ENCODE results near the gene TAS2R40.

Gene TAS2R40

GRCh38 chr7:143256325-143256724, 34.5 kb downstream of the TAS2R40 start:
- H3K4me3 ChIP-seq (replicated peaks; ENCODE audit: low read depth, low read length): no peak overlapping the region
- TF ChIP-seq, protein P1, sequence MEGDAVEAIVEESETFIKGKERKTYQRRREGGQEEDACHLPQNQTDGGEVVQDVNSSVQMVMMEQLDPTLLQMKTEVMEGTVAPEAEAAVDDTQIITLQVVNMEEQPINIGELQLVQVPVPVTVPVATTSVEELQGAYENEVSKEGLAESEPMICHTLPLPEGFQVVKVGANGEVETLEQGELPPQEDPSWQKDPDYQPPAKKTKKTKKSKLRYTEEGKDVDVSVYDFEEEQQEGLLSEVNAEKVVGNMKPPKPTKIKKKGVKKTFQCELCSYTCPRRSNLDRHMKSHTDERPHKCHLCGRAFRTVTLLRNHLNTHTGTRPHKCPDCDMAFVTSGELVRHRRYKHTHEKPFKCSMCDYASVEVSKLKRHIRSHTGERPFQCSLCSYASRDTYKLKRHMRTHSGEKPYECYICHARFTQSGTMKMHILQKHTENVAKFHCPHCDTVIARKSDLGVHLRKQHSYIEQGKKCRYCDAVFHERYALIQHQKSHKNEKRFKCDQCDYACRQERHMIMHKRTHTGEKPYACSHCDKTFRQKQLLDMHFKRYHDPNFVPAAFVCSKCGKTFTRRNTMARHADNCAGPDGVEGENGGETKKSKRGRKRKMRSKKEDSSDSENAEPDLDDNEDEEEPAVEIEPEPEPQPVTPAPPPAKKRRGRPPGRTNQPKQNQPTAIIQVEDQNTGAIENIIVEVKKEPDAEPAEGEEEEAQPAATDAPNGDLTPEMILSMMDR (IDR thresholded peaks at IDR 0.05; ENCODE audit: low read depth, low read length, missing control alignments): no peak
- DNase-seq (ENCODE audit: extremely low read depth, low read depth): no peak

- TF ChIP-seq, protein P1 (IDR thresholded peaks at IDR 0.05; ENCODE audit: low read depth, low read length, missing control alignments): no peak
- no peak for DNase-seq (ENCODE audit: extremely low read depth, low read depth)
These were observed 35.1 kb downstream of the TAS2R40 start for GRCh38 chr7:143256932-143257331.

GRCh38 chr7:143257501-143257900, 35.7 kb downstream of the TAS2R40 start:
- TF ChIP-seq, protein P1 (IDR thresholded peaks at IDR 0.05; ENCODE audit: low read depth, low read length, missing control alignments): no peak
- no peak for DNase-seq (ENCODE audit: extremely low read depth, low read depth)
- no peak overlapping the region for H3K4me3 ChIP-seq (replicated peaks; ENCODE audit: low read depth, low read length)

More at GRCh38 chr7:143256932-143257331, 35.1 kb downstream of the TAS2R40 start:
- H3K4me3 ChIP-seq (replicated peaks; ENCODE audit: low read depth, low read length): no peak overlapping the region

DNA sequence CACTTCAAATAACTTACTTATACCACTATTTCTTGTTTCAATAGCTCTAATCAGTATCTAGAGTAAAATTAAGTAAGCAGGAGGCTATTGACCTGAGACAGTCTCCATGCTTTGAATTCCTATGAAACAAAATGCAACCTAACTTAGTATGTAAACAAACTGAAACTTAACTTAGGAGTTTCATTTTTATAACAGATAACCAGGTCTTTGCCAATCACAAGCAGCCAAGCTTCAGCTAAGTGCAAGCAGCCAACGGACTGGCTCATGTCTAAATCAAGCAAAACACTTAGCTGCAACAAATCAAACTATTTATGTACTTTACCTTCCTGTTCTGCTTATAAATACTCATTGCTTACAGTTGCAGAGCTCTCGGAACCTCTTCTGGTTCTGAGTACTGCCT, 37.0 kb downstream of the TAS2R40 start:
- DNase-seq (ENCODE audit: extremely low read depth, low read depth): no peak
- no peak overlapping the region for H3K4me3 ChIP-seq (replicated peaks; ENCODE audit: low read depth, low read length)
- TF ChIP-seq, protein P1 (IDR thresholded peaks at IDR 0.05; ENCODE audit: low read depth, low read length, missing control alignments): no peak

DNA sequence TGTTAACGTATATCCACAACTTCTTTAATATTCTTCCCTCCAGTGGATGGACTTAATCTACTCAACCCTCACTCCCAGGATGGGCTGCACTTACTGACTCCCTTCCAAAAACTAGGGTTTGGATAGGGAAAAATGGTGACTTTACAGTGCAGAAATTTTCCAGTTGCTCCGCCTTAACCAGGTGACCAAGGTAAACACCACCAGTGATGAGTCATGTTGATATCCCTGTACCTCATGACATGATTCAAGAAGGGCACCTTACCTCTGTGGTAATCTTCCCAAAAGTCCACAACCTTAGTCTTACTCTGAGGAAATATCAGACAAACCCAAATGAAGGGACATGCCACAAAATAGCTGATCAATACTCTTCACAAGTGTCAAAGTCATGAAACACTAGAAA, 37.9 kb downstream of the TAS2R40 start:
- DNase-seq (ENCODE audit: extremely low read depth, low read depth): no peak
- TF ChIP-seq, protein P1 (IDR thresholded peaks at IDR 0.05; ENCODE audit: low read depth, low read length, missing control alignments): no peak
- H3K4me3 ChIP-seq (replicated peaks; ENCODE audit: low read depth, low read length): no peak overlapping the region

GRCh38 chr7:143261901-143262300, 40.1 kb downstream of the TAS2R40 start:
- TF ChIP-seq, protein P1 (IDR thresholded peaks at IDR 0.05; ENCODE audit: low read depth, low read length, missing control alignments): no peak
- no peak overlapping the region for H3K4me3 ChIP-seq (replicated peaks; ENCODE audit: low read depth, low read length)
- no peak for DNase-seq (ENCODE audit: extremely low read depth, low read depth)
